LNCAP (cell line): ENCODE data around the gene ZBTB26.

ENCODE experiments used
- TF ChIP-seq, protein P1 (sequence below): fragments of 450-650 bp; IDR thresholded peaks from 2 replicates; pipeline ENCODE4 v1.5.1; 2017; ENCODE audit warnings: mild to moderate bottlenecking

Gene ZBTB26

GRCh38 chr9:122918310-122918709, 13.0 kb downstream of the ZBTB26 start:
- TF ChIP-seq, protein P1, sequence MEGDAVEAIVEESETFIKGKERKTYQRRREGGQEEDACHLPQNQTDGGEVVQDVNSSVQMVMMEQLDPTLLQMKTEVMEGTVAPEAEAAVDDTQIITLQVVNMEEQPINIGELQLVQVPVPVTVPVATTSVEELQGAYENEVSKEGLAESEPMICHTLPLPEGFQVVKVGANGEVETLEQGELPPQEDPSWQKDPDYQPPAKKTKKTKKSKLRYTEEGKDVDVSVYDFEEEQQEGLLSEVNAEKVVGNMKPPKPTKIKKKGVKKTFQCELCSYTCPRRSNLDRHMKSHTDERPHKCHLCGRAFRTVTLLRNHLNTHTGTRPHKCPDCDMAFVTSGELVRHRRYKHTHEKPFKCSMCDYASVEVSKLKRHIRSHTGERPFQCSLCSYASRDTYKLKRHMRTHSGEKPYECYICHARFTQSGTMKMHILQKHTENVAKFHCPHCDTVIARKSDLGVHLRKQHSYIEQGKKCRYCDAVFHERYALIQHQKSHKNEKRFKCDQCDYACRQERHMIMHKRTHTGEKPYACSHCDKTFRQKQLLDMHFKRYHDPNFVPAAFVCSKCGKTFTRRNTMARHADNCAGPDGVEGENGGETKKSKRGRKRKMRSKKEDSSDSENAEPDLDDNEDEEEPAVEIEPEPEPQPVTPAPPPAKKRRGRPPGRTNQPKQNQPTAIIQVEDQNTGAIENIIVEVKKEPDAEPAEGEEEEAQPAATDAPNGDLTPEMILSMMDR, result no peak

DNA sequence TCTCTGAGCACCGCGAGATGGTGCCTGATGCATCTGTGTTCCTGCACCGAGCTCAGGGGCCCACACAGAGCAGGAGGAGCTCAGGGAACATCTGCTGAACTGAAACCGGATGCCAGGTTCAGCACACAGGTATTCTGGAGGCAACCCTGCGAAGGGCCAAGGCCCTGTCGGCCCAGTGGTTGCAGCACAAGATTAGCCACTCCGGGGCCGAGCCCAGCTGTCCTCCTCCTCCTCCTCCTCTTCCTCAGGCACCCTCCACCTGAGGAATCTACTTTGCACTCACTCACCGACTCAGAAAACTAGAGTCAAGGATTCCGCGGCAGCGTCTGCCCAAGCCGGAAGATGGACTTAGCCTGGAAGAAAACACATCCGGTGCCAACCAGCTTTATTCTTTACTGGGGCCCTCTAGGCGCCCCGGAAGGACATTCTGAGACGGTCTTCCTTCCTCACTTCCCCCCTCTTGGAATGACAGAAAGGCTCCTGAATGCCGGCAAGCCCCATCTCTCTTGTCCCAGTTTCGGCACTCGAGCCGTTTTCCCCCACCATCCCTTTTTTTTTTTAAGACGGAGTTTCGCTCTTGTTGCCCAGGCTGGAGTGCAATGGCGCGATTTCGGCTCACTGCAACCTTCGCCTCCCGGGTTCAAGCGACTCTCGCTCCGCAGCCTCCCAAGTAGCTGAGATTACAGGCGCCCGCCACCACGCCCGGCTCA, 18.2 kb downstream of the ZBTB26 start, which contains the start of gene ZBTB6:
Gene ZBTB6 (minus strand): TSS at position 360 of the 710 bp plus-strand sequence. CDS start 1,251 bp downstream, outside the sequence.
- TF ChIP-seq, protein P1, result no peak

GRCh38 chr9:122912671-122912963, 18.7 kb downstream of the ZBTB26 start:
- TF ChIP-seq, protein P1, result no peak

- TF ChIP-seq, protein P1, result no peak
Measured at GRCh38 chr9:122904823-122905710, 26.2 kb downstream of the ZBTB26 start, which contains the start of gene RC3H2. RC3H2 (minus strand) TSS chr9:122905359; CDS start chr9:122897509, 7,850 bp downstream.

GRCh38 chr9:122904466-122904822, 26.9 kb downstream of the ZBTB26 start:
- TF ChIP-seq, protein P1, result no peak

GRCh38 chr9:122900791-122901190, 30.5 kb downstream of the ZBTB26 start:
- TF ChIP-seq, protein P1, result no peak

- TF ChIP-seq, protein P1, result no peak
Measured at GRCh38 chr9:122897969-122898368, 33.3 kb downstream of the ZBTB26 start.
